ENCODE measurements around the gene SPP1.

Gene SPP1

GRCh38 chr4:87961993-87962392 is 13.5 kb upstream of the SPP1 start:
- Mint-ChIP-seq H3K4me3 (no peak overlapping the region), H3K4me1 (no peaks in the 10 kb centered on the region), H3K9me3 (peaks cover 4% of the 10 kb centered on the region), H3K27me3 (ENCODE audit: low read depth) (no peaks in the 10 kb centered on the region), H3K36me3 (ENCODE audit: low read depth) (no peaks in the 10 kb centered on the region), H3K27ac (no peak overlapping the region)
- TF ChIP-seq, protein P1, sequence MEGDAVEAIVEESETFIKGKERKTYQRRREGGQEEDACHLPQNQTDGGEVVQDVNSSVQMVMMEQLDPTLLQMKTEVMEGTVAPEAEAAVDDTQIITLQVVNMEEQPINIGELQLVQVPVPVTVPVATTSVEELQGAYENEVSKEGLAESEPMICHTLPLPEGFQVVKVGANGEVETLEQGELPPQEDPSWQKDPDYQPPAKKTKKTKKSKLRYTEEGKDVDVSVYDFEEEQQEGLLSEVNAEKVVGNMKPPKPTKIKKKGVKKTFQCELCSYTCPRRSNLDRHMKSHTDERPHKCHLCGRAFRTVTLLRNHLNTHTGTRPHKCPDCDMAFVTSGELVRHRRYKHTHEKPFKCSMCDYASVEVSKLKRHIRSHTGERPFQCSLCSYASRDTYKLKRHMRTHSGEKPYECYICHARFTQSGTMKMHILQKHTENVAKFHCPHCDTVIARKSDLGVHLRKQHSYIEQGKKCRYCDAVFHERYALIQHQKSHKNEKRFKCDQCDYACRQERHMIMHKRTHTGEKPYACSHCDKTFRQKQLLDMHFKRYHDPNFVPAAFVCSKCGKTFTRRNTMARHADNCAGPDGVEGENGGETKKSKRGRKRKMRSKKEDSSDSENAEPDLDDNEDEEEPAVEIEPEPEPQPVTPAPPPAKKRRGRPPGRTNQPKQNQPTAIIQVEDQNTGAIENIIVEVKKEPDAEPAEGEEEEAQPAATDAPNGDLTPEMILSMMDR (IDR thresholded peaks at IDR 0.05; ENCODE audit: unreplicated experiment in 3 of 3), result no peak

DNA sequence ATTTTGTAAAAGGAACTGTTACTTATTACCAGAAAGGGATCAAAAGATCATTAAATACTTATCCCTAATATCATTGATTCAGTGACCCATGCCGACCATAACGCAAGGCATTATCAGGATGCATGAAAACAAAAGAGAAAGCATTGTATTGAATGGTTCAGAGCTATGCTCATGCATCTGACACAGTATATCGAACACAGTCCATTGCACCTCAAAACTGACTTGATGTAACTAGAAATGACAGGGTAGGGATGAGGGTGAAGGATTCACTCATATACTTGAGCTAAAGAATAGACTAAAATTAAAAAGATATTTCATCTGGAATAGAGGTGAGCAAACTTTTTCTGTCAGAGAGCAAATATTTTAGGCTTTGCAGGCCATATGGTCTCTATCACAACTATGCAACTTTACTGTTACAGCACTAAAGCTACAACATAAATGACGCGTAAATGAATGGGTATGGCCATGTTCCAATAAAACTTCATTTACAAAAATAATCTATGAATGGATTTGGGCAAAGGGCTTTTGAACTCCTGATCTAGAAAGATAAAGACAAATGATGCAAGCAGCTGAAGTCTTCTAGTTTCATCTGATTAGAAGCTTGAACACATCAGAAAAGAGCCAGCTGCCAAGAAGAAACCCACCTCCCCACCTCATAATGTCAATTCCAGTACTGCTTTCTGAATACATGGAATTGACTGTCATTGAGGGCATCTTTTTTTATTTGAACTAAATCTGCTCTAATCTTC is 12.9 kb upstream of the SPP1 start:
- TF ChIP-seq, protein P1 (IDR thresholded peaks at IDR 0.05; ENCODE audit: unreplicated experiment in 3 of 3), result no peak
- Mint-ChIP-seq H3K36me3 (ENCODE audit: low read depth) (no peaks in the 10 kb centered on the region), H3K4me3 (no peak overlapping the region), H3K27ac (peak overlapping the region in 2 of 3 experiments; percentile 11 to 48), H3K9me3 (peaks cover 4% of the 10 kb centered on the region), H3K27me3 (ENCODE audit: low read depth) (no peaks in the 10 kb centered on the region), H3K4me1 (no peaks in the 10 kb centered on the region)

DNA sequence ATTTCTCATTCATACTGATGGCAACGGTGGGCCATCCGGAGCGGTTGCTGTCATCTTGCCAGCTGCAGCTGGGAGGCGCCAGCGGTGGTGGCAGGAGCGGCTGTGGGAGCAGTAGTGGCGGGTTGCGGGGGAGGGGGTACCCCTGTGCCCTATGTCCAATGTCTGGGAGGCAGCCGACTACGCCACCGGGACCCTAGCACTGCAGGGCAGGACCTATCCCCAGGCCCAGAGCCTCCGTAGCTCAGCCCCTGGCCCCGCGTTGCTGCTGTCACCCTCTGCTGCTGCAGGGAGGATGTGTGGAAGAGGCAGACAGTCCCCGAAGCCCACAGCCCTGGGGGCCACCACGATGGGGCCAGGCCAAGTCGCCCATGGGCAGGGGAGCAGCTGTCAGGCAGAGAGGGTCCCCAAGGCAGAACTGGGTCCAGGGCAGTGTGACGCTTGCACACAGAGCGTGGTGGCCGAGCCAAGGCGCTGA is 10.0 kb upstream of the SPP1 start:
- Mint-ChIP-seq H3K36me3 (ENCODE audit: low read depth) (no peaks in the 10 kb centered on the region), H3K27ac (no peak overlapping the region), H3K4me1 (peaks cover 4% of the 10 kb centered on the region), H3K27me3 (ENCODE audit: low read depth) (no peaks in the 10 kb centered on the region), H3K9me3 (no peaks in the 10 kb centered on the region), H3K4me3 (no peak overlapping the region)
- TF ChIP-seq, protein P1 (IDR thresholded peaks at IDR 0.05; ENCODE audit: unreplicated experiment in 3 of 3), result no peak

GRCh38 chr4:87966095-87966496 is 9.4 kb upstream of the SPP1 start:
- Mint-ChIP-seq H3K4me3 (no peak overlapping the region), H3K4me1 (peaks cover 5% of the 10 kb centered on the region), H3K27me3 (ENCODE audit: low read depth) (no peaks in the 10 kb centered on the region), H3K27ac (no peak overlapping the region), H3K9me3 (no peaks in the 10 kb centered on the region), H3K36me3 (ENCODE audit: low read depth) (no peaks in the 10 kb centered on the region)
- TF ChIP-seq, protein P1 (IDR thresholded peaks at IDR 0.05; ENCODE audit: unreplicated experiment in 3 of 3), result no peak

- peak overlapping the region in 1 of 3 experiments; percentile 37 for H3K27ac Mint-ChIP-seq
- no peaks in the 10 kb centered on the region for H3K27me3 Mint-ChIP-seq (ENCODE audit: low read depth)
- H3K36me3 Mint-ChIP-seq (ENCODE audit: low read depth), result no peaks in the 10 kb centered on the region
- H3K4me3 Mint-ChIP-seq, result no peak overlapping the region
- peaks cover 5% of the 10 kb centered on the region for H3K4me1 Mint-ChIP-seq
- H3K9me3 Mint-ChIP-seq, result no peaks in the 10 kb centered on the region
- TF ChIP-seq, protein P1 (IDR thresholded peaks at IDR 0.05; ENCODE audit: unreplicated experiment in 3 of 3), result no peak
These were observed 8.3 kb upstream of the SPP1 start for GRCh38 chr4:87967193-87967592.

DNA sequence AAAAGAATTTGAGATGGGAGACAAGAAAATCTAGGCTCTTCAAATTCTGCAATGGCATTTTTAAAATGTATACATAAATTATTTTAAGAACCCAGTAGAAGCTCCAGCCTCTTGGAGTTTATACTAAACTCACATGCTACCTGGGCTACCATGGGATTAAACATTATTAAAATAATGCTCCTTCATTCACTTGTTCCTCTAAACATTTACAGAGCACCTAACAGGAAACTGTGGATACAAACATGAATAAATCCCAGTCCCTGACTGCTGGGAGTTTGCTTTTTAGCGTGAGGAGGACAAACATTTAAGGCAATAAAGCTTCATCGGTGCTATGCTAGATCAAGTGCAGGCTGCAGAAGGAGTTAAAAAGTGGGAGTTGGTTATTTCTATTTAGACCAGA is 5.4 kb upstream of the SPP1 start:
- H3K36me3 Mint-ChIP-seq (ENCODE audit: low read depth), result no peaks in the 10 kb centered on the region
- peaks cover 19% of the 10 kb centered on the region for H3K4me1 Mint-ChIP-seq
- no peak overlapping the region for H3K4me3 Mint-ChIP-seq

More for the DNA sequence above, 5.4 kb upstream of the SPP1 start:
- Mint-ChIP-seq H3K9me3 (no peaks in the 10 kb centered on the region), H3K27ac (peak overlapping the region; percentile 37 to 73 (median 63)), H3K27me3 (ENCODE audit: low read depth) (no peaks in the 10 kb centered on the region)
- TF ChIP-seq, protein P1 (IDR thresholded peaks at IDR 0.05; ENCODE audit: unreplicated experiment in 3 of 3), result no peak

Data from nephron (organoid).